DOHH2 (cell line): ENCODE results near the gene PTPRT.

Experiments used
- EZH2phosphoT487 ChIP-seq: fragments of 200-600 bp; sonication (generic); IDR thresholded peaks from 2 replicates; pipeline ENCODE4 v1.6.1; 2017; ENCODE audit warnings: borderline replicate concordance, mild to moderate bottlenecking, antibody characterized with exemption, low read length, moderate library complexity, mixed read lengths
- TF ChIP-seq, protein P1 (sequence below): fragments of 200-600 bp; sonication (generic); IDR thresholded peaks from one replicate; pipeline ENCODE4 v1.5.1; 2014; ENCODE audit warnings: antibody characterized with exemption, mild to moderate bottlenecking, low read depth, low read length; ENCODE audit not compliant: poor library complexity, severe bottlenecking

DNA sequence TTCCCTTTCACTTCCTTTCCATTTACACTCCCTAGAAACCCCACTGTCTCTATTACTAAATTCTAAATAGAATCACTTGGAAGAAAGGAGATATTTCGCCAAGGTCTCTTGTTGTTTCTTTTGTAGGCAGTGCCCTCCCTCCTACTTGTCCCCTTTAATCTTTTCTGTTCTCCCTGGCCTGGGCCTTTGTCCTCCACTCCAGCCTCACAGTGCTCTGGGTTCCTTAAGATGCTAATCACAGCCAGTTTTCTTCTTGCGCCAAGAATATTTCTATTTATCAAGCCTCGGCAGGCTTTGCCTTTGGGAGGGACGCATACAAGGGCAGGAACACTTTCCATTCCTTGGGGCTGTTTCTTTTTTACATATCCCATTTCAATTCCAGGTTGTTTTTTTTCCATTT lies 1051.0 kb downstream of the PTPRT start:
- TF ChIP-seq, protein P1, sequence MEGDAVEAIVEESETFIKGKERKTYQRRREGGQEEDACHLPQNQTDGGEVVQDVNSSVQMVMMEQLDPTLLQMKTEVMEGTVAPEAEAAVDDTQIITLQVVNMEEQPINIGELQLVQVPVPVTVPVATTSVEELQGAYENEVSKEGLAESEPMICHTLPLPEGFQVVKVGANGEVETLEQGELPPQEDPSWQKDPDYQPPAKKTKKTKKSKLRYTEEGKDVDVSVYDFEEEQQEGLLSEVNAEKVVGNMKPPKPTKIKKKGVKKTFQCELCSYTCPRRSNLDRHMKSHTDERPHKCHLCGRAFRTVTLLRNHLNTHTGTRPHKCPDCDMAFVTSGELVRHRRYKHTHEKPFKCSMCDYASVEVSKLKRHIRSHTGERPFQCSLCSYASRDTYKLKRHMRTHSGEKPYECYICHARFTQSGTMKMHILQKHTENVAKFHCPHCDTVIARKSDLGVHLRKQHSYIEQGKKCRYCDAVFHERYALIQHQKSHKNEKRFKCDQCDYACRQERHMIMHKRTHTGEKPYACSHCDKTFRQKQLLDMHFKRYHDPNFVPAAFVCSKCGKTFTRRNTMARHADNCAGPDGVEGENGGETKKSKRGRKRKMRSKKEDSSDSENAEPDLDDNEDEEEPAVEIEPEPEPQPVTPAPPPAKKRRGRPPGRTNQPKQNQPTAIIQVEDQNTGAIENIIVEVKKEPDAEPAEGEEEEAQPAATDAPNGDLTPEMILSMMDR = no peak
- no peak for TF ChIP-seq EZH2phosphoT487
